Kidney (tissue), 14 donors: ENCODE data around the gene CCK. TPM values are rescaled to one million over a fixed set of nuclear protein-coding genes. Genes with fewer than 3 reads are reported as not detected.

Experiments used
- DNase-seq, 5 donors: peaks; one replicate each; pipeline ENCODE4 v3.0.0-alpha.2; 2013 to 2020
- FAIRE-seq: peaks from 2 replicates; lab custom pipeline; 2012; peaks lifted over from hg19 to GRCh38; lab: Jason Lieb, UNC
- H3K27ac ChIP-seq, 2 donors: one replicate each; pipeline ENCODE4 v1.7.0; 2013; ENCODE audit warnings: low read depth in 2 of 2, low read length in 2 of 2, inconsistent platforms in 1 of 2
- H3K27me3 ChIP-seq: one replicate; pipeline ENCODE4 v1.7.1; 2013; ENCODE audit warnings: low read length, inconsistent platforms; ENCODE audit not compliant: control insufficient read depth, insufficient read depth
- H3K36me3 ChIP-seq, 3 donors: one replicate each; pipeline versions ENCODE4 v1.7.0 to v1.7.1; 2013; ENCODE audit warnings: low read length in 3 of 3, control low read depth in 1 of 3, inconsistent platforms in 1 of 3; ENCODE audit not compliant: insufficient read depth in 3 of 3, control insufficient read depth in 2 of 3
- H3K4me1 ChIP-seq, 3 donors: one replicate each; pipeline versions ENCODE4 v1.7.0 to v1.7.1; 2013; ENCODE audit warnings: low read length in 3 of 3, inconsistent platforms in 1 of 3, low read depth in 1 of 3; ENCODE audit not compliant: control insufficient read depth in 2 of 3, insufficient read depth in 2 of 3
- H3K4me3 ChIP-seq, 3 donors: one replicate each; pipeline versions ENCODE4 v1.7.0 to v1.8.1; 2013; ENCODE audit warnings: low read length in 3 of 3, control low read depth in 1 of 3, inconsistent platforms in 1 of 3
- H3K9ac ChIP-seq, 3 donors: one replicate each; pipeline versions ENCODE4 v1.7.0 to v1.7.1; 2013; ENCODE audit warnings: low read length in 3 of 3, control low read depth in 1 of 3, inconsistent platforms in 1 of 3
- H3K9me3 ChIP-seq, 3 donors: one replicate each; pipeline versions ENCODE4 v1.7.0 to v1.7.1; 2013; ENCODE audit warnings: low read length in 3 of 3, control low read depth in 1 of 3, inconsistent platforms in 1 of 3; ENCODE audit not compliant: control insufficient read depth in 2 of 3, insufficient read depth in 1 of 3
- CTCF ChIP-seq: IDR thresholded peaks from 3 replicates; pipeline ENCODE4 v1.5.1; 2012; ENCODE audit warnings: mild to moderate bottlenecking, moderate library complexity, borderline replicate concordance; ENCODE audit not compliant: insufficient read depth; ENCODE audit errors: extremely low read depth
- intact Hi-C: fragments of 100-400 bp; cut with DNase I; formaldehyde crosslinking; loops from one replicate; pipeline ENCODE4 v1.11.1; 2022
- polyA plus RNA-seq: library from polyadenylated mRNA; stranded (reverse); fragments of 350-450 nt; fragmentation: Illumina TruSeq; extraction: RNeasy Lipid Tissue Mini Kit (QIAGEN cat#74804); gene quantifications from one replicate; pipeline ENCODE4 v1.2.3, GENCODE V29; 2014; ENCODE audit warnings: low read depth, low replicate concordance; ENCODE audit not compliant: insufficient read depth
- total RNA-seq: library from RNA; stranded (reverse); fragmentation: NEBNext Ultra II Directional; extraction: Animal tissue kit (Norgen Biotek cat#: 25700); gene quantifications from one replicate; pipeline ENCODE4 v1.2.1, GENCODE V29; 2021
- donor health status: control.
- donor health status: control.
- donor health status: control.
- donor health status: control.
- donor health status: control.
- donor health status: DM: yes; HTN: yes; CAD: no.
- donor health status: Normal renal cell carcinoma (clear cell type).

The CCK gene
- total and polyA plus RNA-seq, 2 donors from 2014 or later: not detected

DNA sequence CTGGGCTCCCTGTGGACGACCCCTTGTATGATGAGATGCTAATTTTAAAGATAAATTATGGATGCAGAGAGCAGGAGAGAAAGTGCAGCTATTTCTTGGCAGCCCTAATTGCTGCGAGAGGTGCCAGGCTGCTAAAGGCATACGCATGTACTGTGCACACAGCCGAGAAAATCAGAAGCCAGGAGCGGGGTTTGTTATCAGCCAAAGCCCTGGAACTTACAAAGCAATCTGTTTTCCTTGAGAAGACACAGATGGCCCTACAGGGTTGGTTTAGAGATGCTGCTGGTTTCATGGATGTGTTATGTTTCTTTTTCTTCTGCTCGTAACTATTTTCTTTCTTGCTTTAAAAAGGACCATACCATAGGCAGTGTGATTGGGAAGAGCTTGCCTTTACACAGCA lies 11.7 kb upstream of the CCK start:
- Histone ChIP-seq H3K27ac (no peak overlapping the region), H3K9ac (no peak overlapping the region), H3K9me3 (peaks cover 0 to 4% (median 0%) of the 10 kb centered on the region in 3 donors), H3K4me1 (no peaks in the 10 kb centered on the region), H3K27me3 (no peaks in the 10 kb centered on the region), H3K4me3 (no peak overlapping the region), H3K36me3 (no peaks in the 10 kb centered on the region)
- no peak for FAIRE-seq
- no peak for DNase-seq
- no peak for TF ChIP-seq CTCF
- intact Hi-C loops: no loop called here

GRCh38 chr3:42276141-42277132 lies 10.5 kb upstream of the CCK start:
- Histone ChIP-seq H3K4me3 (no peak overlapping the region), H3K27ac (no peak overlapping the region), H3K9me3 (peaks cover 0 to 3% (median 0%) of the 10 kb centered on the region in 3 donors), H3K4me1 (no peaks in the 10 kb centered on the region), H3K36me3 (no peaks in the 10 kb centered on the region), H3K9ac (no peak overlapping the region), H3K27me3 (no peaks in the 10 kb centered on the region)
- no peak for TF ChIP-seq CTCF
- intact Hi-C loops: no loop called here
- FAIRE-seq (no peak), DNase-seq (no peak)

DNA sequence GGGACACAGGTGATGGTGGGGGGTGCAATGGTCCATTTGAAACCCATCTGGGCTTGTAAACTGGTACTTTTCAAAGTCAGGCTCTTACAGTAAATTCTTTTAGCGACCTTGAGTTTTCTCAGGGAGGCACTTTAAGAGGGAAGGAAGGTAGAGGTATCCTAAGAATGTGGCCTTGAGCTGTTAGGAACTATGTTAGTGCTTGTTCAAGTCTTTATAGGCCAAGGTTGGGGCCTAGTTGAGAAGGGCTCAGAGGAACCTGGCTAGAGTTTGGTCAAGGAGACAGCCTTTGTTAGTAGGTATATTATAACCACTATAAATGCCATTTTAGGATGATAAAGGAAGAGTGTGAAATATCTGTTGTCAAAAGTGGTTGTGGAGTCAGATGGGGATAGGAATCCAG lies 9.2 kb upstream of the CCK start:
- H3K36me3 ChIP-seq: no peaks in the 10 kb centered on the region
- intact Hi-C loops: no loop called here
- H3K27me3 ChIP-seq: no peaks in the 10 kb centered on the region
- H3K4me3 ChIP-seq: no peak overlapping the region
- no peak overlapping the region for H3K27ac ChIP-seq
- DNase-seq (no peak), FAIRE-seq (no peak)
- no peaks in the 10 kb centered on the region for H3K4me1 ChIP-seq
- no peak overlapping the region for H3K9ac ChIP-seq
- H3K9me3 ChIP-seq: no peaks in the 10 kb centered on the region
- TF ChIP-seq CTCF: no peak
